AG04449 (cell line): ENCODE results near the gene CTCFL.
"Not testable (repeated sequence)": the region's sequence is repeated elsewhere in the genome, so short reads cannot be mapped to it uniquely, and the experiment has no call there.

Source experiments
- CTCF ChIA-PET: fragments of 350-600 bp; formaldehyde crosslinking; extraction: SDS; loops from one replicate; lab custom pipeline; 2021; ENCODE audit warnings: antibody characterized with exemption; lab: Yijun Ruan, JAX
- POLR2A ChIA-PET: fragments of 400-600, 350-600 bp; formaldehyde crosslinking; extraction: SDS; loops from one replicate; lab custom pipeline; 2020; ENCODE audit warnings: antibody characterized with exemption, inconsistent platforms; lab: Yijun Ruan, JAX
- DNase-seq: peaks from one replicate; pipeline ENCODE4 v3.0.0-alpha.2; 2010; ENCODE audit warnings: low read depth, low spot score
- H3K4me3 ChIP-seq: 2 replicates; pipeline ENCODE4 v1.5.1; 2011; ENCODE audit warnings: low read depth, mild to moderate bottlenecking, control low read depth, low read length
- TF ChIP-seq, protein P1 (sequence below): IDR thresholded peaks from one replicate; pipeline ENCODE4 v1.5.1; 2011; ENCODE audit warnings: mild to moderate bottlenecking, moderate library complexity, low read length, control low read depth, inconsistent platforms; ENCODE audit not compliant: insufficient read depth; ENCODE audit errors: missing control alignments

Gene CTCFL

DNA sequence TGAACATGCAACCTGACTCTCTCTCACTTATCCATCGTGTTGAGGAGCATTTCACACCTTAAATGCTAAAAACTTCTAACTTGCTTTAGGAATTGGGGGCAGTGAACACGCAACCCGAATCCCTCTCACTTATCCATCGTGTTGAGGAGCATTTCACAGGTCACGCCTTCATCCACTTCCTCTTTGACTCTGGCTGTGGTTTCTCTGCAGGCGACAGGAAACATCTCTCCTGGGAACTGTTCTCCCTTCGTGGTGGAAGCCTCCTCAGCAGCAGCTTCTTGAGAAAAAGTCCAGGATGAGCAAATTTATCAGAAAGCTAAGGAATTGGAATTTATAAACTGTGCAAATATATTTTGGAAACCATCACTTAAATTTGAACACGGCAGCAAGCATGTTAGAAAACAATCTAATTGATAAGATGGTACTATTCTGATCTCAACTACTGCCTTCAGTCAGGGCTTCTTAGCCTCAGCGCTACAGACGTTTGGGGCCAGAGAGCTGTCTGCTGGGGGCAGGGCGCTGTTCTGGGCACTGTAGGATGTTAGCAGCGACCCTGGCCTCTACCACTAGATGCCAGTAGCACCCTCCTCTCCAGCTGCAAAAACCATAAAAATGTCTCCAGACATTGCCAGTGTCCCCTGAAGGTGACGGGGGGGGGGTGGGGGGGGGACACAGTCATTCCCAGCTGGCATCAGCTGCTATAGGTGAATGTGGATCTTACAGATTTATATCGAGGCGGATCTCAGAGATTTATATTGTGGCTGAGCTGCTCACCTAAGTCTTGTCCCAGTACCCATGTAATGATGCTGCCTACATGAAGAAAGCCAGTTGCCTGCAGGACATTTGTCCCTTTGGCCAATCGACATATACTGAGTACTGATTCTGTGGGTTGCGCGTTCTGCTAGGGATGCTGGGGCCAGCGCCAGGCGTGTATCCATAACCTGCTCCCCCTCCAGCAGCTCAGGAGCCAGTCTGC, 26.2 kb downstream of the CTCFL start:
- DNase-seq, result no peak
- TF ChIP-seq, protein P1, sequence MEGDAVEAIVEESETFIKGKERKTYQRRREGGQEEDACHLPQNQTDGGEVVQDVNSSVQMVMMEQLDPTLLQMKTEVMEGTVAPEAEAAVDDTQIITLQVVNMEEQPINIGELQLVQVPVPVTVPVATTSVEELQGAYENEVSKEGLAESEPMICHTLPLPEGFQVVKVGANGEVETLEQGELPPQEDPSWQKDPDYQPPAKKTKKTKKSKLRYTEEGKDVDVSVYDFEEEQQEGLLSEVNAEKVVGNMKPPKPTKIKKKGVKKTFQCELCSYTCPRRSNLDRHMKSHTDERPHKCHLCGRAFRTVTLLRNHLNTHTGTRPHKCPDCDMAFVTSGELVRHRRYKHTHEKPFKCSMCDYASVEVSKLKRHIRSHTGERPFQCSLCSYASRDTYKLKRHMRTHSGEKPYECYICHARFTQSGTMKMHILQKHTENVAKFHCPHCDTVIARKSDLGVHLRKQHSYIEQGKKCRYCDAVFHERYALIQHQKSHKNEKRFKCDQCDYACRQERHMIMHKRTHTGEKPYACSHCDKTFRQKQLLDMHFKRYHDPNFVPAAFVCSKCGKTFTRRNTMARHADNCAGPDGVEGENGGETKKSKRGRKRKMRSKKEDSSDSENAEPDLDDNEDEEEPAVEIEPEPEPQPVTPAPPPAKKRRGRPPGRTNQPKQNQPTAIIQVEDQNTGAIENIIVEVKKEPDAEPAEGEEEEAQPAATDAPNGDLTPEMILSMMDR, result peak; percentile 53
- POLR2A ChIA-PET, result interaction anchor here (0.6 kb wide), 1 partner anchor 460 kb away, joined by 3 read pairs; no protein-coding TSS in a partner anchor
- CTCF ChIA-PET, result interaction anchor here (0.7 to 2.6 kb wide), 13 partner anchors 10 to 721 kb away, joined by 3 to 52 read pairs (median 4); no protein-coding TSS in a partner anchor
- no peak overlapping the region for H3K4me3 ChIP-seq

DNA sequence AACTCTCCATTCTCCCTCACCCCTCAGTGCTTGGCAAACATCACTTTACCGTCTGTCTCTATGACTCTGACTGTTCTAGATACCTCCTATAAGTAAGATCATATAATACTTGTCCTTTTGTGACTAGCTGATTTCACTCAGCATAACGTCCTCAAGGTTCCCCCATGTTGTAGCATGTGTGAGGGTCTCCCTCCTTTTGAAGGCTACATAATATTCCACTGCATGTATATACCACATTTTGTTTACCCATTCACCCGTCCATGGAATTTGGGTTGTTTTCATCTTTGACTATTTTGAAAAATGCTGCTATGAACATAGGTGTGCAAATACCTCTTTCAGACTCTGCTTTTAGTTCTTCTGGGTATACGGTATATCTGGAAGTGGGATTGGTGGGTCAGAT, 28.3 kb downstream of the CTCFL start:
- ChIA-PET POLR2A (no interaction called here), CTCF (interaction anchor here (1.2 to 2.1 kb wide), 10 partner anchors 10 to 714 kb away, joined by 3 to 56 read pairs (median 6); partner anchors contain the start of gene RBM38)
- no peak overlapping the region for H3K4me3 ChIP-seq
- no peak for DNase-seq
- TF ChIP-seq, protein P1, result no peak

DNA sequence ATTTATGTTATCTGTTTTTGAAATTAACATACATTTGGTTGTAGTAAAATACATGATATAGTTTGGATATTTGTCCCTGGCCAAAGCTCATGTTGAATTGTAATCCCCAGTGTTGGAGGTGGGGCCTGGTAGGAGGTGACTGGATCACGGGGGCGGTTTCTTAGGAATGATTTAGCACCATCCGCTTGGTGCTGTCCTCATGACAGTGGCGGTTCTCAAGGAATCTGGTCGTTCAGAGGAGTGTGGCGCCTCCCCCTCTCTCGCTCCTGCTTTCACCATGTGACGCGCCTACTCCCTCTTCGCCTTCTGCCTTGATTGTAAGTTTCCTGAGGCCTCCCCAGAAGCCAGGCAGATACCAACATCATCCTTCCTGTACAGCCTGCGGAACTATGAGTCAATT, 29.0 kb downstream of the CTCFL start:
- TF ChIP-seq, protein P1, result no peak
- H3K4me3 ChIP-seq, result no peak overlapping the region
- ChIA-PET CTCF (interaction anchor here (0.7 to 2.1 kb wide), 24 partner anchors 10 to 714 kb away, joined by 3 to 56 read pairs (median 4); partner anchors contain the start of gene RBM38), POLR2A (no interaction called here)
- no peak for DNase-seq

DNA sequence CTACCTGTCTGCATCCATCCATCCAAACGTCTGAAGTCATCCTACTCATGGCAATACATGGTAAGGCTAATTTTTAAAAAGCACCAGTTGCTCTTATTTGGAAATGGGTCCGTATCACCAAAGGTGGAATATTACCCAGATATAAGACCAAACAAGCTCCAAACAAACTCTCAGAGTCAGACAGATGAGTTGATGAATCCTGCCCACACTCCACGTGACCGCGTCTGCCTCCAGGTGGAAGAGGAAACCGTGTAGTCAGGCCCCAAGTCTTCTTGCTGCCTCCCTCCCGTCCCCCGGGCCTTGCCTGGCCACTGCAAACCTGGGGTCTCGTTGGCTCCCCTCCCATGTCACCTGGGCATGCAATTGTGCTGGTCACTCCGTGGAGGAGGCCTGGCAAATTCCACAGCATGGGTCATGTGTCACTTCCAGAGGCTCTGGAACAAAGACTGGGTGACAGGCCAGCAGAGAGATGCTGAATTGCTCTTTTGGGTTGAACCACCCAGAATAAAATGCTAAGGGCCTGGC, 31.8 kb downstream of the CTCFL start:
- TF ChIP-seq, protein P1, result no peak
- DNase-seq, result no peak
- ChIA-PET CTCF (interaction anchor here (0.8 to 3.0 kb wide), 10 partner anchors 12 to 145 kb away, joined by 3 to 45 read pairs (median 6); no protein-coding TSS in a partner anchor), POLR2A (no interaction called here)
- H3K4me3 ChIP-seq, result no peak overlapping the region

DNA sequence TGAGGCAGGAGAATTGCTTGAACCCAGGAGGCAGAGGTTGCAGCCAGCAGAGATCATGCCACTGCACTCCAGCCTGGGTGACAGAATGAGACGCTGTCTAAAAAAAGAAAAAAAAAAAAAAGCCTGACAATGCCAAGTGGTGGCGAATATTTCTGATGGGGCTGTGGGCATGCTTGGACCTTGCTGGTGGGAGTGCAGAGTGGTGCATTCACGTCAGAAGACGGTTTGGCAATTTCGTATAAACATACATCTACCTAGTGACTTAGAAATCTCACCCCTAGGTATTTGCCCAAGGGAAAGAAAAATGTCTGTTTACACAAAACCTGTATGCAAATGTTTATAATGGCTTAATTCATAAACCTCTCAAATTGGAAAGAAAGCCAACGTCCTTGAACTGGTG, 33.6 kb downstream of the CTCFL start:
- TF ChIP-seq, protein P1, result no peak
- ChIA-PET POLR2A (no interaction called here), CTCF (interaction anchor here (2.4 to 3.0 kb wide), 2 partner anchors 111 to 115 kb away, joined by 11 to 45 read pairs; no protein-coding TSS in a partner anchor)
- H3K4me3 ChIP-seq, result no peak overlapping the region
- no peak for DNase-seq

DNA sequence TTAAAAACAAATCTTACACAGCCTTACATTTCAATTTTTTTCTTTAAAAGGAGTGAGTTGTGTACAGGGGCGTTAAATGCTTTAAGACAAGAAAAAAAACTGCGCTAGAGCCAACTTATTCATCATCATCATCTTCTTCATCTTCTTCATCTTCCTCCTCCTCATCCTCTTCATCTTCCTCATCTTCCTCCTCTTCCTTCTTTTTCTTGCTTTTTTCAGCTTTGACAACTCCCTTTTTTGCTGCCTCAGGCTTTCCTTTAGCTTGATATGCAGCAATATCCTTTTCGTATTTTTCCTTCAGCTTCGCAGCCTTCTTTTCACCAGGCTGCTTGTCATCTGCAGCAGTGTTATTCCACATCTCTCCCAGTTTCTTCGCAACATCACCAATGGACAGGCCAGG, 36.7 kb downstream of the CTCFL start:
- DNase-seq, POLR2A ChIA-PET, CTCF ChIA-PET, H3K4me3 ChIP-seq: not testable (repeated sequence)
